GM10248 (cell line): ENCODE data around the gene CERS6.
A peak's percentile ranks its signal among the peaks of the same experiment; 100 is the strongest.

Experiments used
- CTCF ChIA-PET: fragments of 300-600 bp; sonication (Branson Sonifier 250); formaldehyde crosslinking; extraction: SDS; loops from one replicate; lab custom pipeline; 2021; ENCODE audit warnings: antibody characterized with exemption; lab: Yijun Ruan, JAX
- POLR2A ChIA-PET: fragments of 350-650 bp; sonication (Branson Sonifier 250); formaldehyde crosslinking; extraction: SDS; loops from one replicate; lab custom pipeline; 2020; ENCODE audit warnings: antibody characterized with exemption; lab: Yijun Ruan, JAX
- DNase-seq: peaks from one replicate; pipeline ENCODE4 v3.0.0; 2012; ENCODE audit errors: extremely low spot score
- TF ChIP-seq, protein P1 (sequence below): IDR thresholded peaks from 2 replicates; pipeline ENCODE4 v1.5.1; 2012; ENCODE audit warnings: mild to moderate bottlenecking, low read depth; ENCODE audit errors: extremely low read depth, missing control alignments, control extremely low read depth

CERS6 gene

DNA sequence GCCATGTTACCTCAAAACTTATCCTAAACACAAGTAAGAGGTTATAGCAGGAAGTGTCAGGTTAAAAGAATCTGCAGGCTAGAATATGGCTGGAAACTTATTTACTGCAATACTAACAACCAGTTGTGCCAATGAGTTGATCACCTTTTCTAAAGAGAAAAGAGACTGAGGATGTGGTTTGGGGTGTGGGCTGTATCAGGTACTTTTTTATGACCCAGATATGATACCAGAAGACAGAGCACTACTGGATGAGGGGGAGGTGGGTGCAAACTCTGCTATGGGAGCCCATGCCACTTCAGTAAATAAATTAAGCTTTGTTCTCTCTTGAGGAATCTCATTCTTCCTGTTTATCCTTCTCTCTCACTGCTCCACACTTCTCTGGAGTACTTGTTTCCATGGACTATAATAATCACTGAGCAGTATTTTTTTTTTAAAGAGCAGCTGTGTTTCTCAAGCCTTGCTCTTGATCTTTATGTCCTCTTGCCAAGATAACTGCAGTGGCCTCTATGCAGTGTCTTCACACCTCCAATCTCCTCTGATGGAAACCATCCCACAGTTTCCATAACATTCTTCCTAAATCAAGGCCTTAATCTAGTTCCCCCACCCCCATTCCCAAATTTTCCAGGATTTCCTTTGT, 295.1 kb downstream of the CERS6 start:
- TF ChIP-seq, protein P1, sequence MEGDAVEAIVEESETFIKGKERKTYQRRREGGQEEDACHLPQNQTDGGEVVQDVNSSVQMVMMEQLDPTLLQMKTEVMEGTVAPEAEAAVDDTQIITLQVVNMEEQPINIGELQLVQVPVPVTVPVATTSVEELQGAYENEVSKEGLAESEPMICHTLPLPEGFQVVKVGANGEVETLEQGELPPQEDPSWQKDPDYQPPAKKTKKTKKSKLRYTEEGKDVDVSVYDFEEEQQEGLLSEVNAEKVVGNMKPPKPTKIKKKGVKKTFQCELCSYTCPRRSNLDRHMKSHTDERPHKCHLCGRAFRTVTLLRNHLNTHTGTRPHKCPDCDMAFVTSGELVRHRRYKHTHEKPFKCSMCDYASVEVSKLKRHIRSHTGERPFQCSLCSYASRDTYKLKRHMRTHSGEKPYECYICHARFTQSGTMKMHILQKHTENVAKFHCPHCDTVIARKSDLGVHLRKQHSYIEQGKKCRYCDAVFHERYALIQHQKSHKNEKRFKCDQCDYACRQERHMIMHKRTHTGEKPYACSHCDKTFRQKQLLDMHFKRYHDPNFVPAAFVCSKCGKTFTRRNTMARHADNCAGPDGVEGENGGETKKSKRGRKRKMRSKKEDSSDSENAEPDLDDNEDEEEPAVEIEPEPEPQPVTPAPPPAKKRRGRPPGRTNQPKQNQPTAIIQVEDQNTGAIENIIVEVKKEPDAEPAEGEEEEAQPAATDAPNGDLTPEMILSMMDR: no peak
- POLR2A ChIA-PET: no interaction called here
- CTCF ChIA-PET: interaction anchor here (1.0 to 2.0 kb wide), 4 partner anchors 13 to 404 kb away, joined by 3 to 7 read pairs (median 4); no protein-coding TSS in a partner anchor
- DNase-seq: no peak

DNA sequence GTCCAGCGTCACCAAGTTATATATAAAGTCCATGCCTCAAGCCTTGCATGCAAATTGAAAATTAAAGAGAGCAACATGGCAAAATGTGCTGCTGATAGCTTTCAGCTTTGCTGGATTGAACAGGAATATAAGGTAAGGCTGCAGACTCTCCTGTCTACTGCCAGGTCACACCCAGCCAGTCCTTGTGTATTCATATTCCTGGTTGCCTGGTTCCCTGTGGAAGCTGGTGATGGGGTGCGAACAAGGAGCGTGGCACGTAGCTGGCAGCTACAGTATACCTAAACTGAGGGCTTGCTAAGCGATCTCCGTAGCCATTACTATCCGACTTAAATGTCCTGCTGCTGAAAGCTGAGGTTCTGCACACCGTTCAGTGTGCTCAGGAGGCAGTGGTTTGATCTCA, 296.3 kb downstream of the CERS6 start:
- CTCF ChIA-PET: interaction anchor here (1.1 to 2.0 kb wide), 3 partner anchors 14 to 405 kb away, joined by 3 to 7 read pairs (median 4); no protein-coding TSS in a partner anchor
- DNase-seq: no peak
- TF ChIP-seq, protein P1: no peak
- POLR2A ChIA-PET: no interaction called here

DNA sequence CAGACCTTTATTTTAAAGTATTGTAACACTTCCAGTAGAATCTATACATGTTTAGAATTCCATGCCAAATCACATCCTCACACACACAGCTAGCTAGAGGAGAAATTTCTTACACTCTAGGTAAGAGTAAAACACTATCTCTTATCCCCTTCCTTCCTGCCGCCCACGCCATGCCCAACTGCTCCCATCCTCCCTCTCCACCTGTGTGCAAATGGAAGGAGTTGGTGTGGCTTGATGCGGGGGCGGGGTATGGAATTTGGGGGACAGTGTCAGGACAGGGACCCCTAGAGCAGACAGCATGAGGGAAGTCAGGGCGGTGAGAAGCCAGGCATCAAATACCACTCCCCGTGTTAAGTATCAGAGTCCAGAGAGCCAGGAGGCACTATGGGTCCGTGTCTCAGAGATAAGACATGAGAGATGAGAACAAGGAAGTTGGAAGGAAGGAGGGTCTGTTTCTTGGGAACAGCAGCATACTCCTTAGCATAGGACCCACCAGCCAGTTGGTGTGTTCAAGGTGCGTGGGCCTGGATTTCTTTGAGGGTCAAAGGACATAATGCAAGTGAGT, 297.8 kb downstream of the CERS6 start:
- no peak for DNase-seq
- TF ChIP-seq, protein P1: no peak
- POLR2A ChIA-PET: no interaction called here
- CTCF ChIA-PET: interaction anchor here (2.3 kb wide), 1 partner anchor 407 kb away, joined by 8 read pairs; no protein-coding TSS in a partner anchor

DNA sequence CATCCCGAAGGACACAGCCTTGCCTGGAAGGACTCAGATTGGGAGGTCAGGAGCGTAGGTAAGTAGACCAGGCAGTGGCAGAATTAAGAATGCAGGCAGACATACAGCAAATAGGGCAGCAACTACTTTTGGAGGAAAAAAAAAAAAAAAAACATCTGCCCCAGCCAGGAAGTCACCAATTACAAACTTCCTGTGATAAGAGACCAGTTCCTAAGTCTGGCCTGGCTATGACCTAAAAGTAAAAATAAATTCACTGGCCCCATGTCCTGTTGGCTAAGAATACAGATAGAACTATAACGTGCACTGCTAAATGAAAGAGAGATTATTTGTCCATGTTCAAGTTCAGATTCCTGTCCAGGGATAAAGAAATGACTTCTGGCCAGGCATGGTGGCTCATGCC, 301.2 kb downstream of the CERS6 start:
- ChIA-PET POLR2A (no interaction called here), CTCF (interaction anchor here (1.2 kb wide), 1 partner anchor 20 kb away, joined by 3 read pairs; no protein-coding TSS in a partner anchor)
- TF ChIP-seq, protein P1: no peak
- DNase-seq: no peak

DNA sequence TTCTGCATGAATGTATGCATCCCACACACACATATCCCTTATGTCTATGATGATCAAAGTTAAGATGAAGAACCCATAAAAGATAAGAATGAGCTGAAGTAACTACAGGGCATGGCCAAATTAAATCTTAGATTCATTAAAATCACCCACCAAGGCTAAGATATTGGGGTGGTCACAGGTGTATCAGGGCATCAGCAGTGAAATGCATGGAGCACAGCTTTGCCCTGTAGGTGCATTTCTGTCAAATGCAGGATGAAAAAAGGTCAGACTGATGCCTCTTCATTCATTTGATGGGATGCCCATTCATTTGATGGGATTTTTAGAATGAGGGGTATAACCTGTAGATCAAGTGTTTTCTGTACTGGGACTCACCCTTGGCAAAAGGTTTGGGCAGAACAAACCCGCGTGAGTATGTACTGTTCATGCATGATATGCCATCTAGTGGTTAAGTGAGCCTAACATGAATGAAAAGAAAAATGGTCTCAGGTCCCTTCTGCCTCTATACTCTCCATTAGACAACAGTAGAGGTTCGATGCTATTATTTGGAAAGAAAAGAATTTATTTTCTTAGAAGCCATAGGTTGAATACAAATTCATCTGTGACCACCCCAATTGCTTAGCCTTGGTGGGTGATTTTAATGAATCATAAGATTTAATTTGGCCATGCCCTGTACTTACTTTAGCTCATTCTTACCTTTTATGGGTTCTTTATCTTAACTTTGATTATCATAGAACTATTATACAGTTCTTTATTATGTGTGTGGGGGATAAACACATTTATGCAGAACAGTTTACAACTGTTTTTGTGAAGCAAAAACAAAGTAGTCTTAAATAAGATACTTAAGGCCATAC, 303.1 kb downstream of the CERS6 start:
- TF ChIP-seq, protein P1: peak; percentile 28
- ChIA-PET POLR2A (no interaction called here), CTCF (interaction anchor here (0.7 to 2.6 kb wide), 9 partner anchors 12 to 421 kb away, joined by 3 to 17 read pairs (median 3); no protein-coding TSS in a partner anchor)
- DNase-seq: peak; percentile 45

DNA sequence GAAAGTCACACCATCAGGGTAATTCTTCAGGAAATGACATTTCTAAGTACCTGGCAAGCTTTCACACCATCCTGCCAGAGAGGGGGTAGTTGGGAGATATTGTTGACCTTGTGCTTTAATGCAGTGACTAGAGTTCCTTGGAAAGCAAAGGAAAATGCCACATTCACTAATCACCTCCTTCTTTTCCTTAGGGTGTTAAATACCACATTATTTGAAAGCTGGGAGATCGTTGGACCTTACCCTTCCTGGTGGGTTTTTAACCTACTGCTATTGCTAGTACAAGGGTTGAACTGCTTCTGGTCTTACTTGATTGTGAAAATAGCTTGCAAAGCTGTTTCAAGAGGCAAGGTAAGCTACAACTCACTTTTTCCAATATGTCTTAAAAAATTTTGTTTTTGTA, 309.3 kb downstream of the CERS6 start:
- ChIA-PET POLR2A (no interaction called here), CTCF (interaction anchor here (1.0 kb wide), 1 partner anchor 14 kb away, joined by 4 read pairs; no protein-coding TSS in a partner anchor)
- TF ChIP-seq, protein P1: no peak
- no peak for DNase-seq
